Memory B cell (primary cell): Measurements from ENCODE around the gene CAMTA1.
"Not testable (repeated sequence)": the region's sequence is repeated elsewhere in the genome, so short reads cannot be mapped to it uniquely, and the experiment has no call there.

Source experiments
- ATAC-seq: fragments of 150-1000 bp; cut with Tn5 transposase; 2 replicates; pipeline ENCODE4 v1.10.0; 2021; ENCODE audit warnings: low read depth, mild to moderate bottlenecking, moderate library complexity
- DNase-seq, 2 donors: peaks; one replicate each; pipeline ENCODE4 v3.0.0; 2022; ENCODE audit warnings: low spot score in 2 of 2
- H3K27ac Mint-ChIP-seq: one replicate; pipeline ENCODE4 v1.8.0; 2022; ENCODE audit warnings: mild to moderate bottlenecking, moderate library complexity, mixed read lengths
- H3K27me3 Mint-ChIP-seq: one replicate; pipeline ENCODE4 v1.8.0; 2022; ENCODE audit warnings: mixed read lengths
- H3K36me3 Mint-ChIP-seq: one replicate; pipeline ENCODE4 v1.8.0; 2022; ENCODE audit warnings: mild to moderate bottlenecking, mixed read lengths
- H3K4me1 Mint-ChIP-seq: one replicate; pipeline ENCODE4 v1.8.0; 2022; ENCODE audit warnings: mixed read lengths
- H3K4me3 Mint-ChIP-seq: one replicate; pipeline ENCODE4 v1.8.0; 2022; ENCODE audit warnings: mild to moderate bottlenecking, moderate library complexity, mixed read lengths
- H3K9me3 Mint-ChIP-seq: one replicate; pipeline ENCODE4 v1.8.0; 2022; ENCODE audit warnings: mixed read lengths

The CAMTA1 gene

GRCh38 chr1:7150724-7151280 lies 365.5 kb downstream of the CAMTA1 start:
- H3K4me3 Mint-ChIP-seq = no peak overlapping the region
- H3K9me3 Mint-ChIP-seq = no peaks in the 10 kb centered on the region
- DNase-seq (no peak), ATAC-seq (no peak)
- no peaks in the 10 kb centered on the region for H3K4me1 Mint-ChIP-seq
- H3K36me3 Mint-ChIP-seq = no peaks in the 10 kb centered on the region
- H3K27ac Mint-ChIP-seq = no peak overlapping the region
- H3K27me3 Mint-ChIP-seq = peaks cover 1% of the 10 kb centered on the region

GRCh38 chr1:7151978-7152377 lies 366.7 kb downstream of the CAMTA1 start:
- no peaks in the 10 kb centered on the region for H3K4me1 Mint-ChIP-seq

DNA sequence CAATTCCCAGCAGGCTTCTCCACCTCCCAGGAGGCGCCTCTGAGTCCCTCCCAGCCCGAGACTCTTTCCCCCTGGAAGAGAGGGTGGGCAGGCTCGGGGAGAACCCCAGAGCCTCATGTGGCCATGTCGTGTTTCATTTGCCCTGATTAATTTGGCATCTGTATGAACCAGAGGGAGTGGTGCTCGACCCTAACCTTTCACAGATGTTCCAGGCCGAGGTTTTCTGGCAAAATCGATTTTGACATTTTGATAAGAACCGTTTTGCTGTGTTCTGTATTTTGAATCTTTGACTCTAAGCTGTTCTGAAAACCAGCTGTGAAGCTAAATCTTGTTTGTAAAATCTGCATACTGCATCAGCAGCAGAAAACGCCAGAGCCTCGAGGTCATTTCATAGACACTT lies 367.4 kb downstream of the CAMTA1 start:
- Mint-ChIP-seq H3K4me3 (no peak overlapping the region), H3K36me3 (no peaks in the 10 kb centered on the region), H3K4me1 (no peaks in the 10 kb centered on the region), H3K27ac (no peak overlapping the region), H3K9me3 (no peaks in the 10 kb centered on the region), H3K27me3 (peaks cover 1% of the 10 kb centered on the region)
- no peak for DNase-seq
- no peak for ATAC-seq

More at GRCh38 chr1:7151978-7152377, 366.7 kb downstream of the CAMTA1 start:
- Mint-ChIP-seq H3K27ac (no peak overlapping the region), H3K27me3 (peaks cover 1% of the 10 kb centered on the region), H3K4me3 (no peak overlapping the region), H3K36me3 (no peaks in the 10 kb centered on the region), H3K9me3 (no peaks in the 10 kb centered on the region)
- no peak for DNase-seq
- ATAC-seq = no peak

- H3K9me3 Mint-ChIP-seq = peaks cover 1% of the 10 kb centered on the region
- ATAC-seq (no peak), DNase-seq (no peak)
- no peak overlapping the region for H3K4me3 Mint-ChIP-seq
- H3K27ac Mint-ChIP-seq = no peak overlapping the region
- no peaks in the 10 kb centered on the region for H3K36me3 Mint-ChIP-seq
- H3K4me1 Mint-ChIP-seq = no peaks in the 10 kb centered on the region
- peaks cover 1% of the 10 kb centered on the region for H3K27me3 Mint-ChIP-seq
Measured at GRCh38 chr1:7153464-7153863, 368.2 kb downstream of the CAMTA1 start.

DNA sequence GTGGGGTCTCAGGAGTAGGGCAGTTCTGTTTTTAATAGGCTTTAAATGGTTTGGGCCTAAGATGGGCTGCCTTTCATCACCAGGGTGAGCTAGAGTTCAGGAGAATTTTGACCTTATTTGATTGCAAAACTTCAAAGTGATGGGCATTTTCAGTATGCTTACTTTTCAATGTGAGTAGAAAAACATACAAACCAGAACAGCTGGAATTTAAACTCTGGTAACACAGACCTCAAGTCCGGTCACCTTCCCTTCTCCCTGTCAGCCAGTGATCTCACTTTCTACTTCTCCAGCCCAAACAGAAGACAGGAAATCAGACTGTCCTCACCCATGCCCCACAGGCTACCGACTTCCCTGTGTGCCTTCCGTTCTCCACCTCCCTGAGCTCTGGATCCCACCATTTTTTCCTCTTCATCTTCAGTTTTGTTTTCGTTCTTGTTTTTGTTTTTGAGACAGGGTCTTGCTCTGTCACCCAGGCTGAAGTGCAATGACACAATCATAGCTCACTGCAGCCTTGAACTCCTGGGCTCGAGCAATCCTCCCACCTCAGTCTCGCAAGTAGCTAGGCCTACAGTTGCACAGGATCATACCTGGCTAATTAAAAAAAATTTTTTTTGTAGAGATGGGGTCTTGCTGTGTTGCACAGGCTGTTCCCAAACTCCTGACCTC lies 374.0 kb downstream of the CAMTA1 start:
- H3K4me1 Mint-ChIP-seq = no peaks in the 10 kb centered on the region
- H3K4me3 Mint-ChIP-seq = no peak overlapping the region
- H3K9me3 Mint-ChIP-seq = peaks cover 12% of the 10 kb centered on the region
- no peak for ATAC-seq
- no peaks in the 10 kb centered on the region for H3K36me3 Mint-ChIP-seq
- H3K27ac Mint-ChIP-seq = no peak overlapping the region
- no peak for DNase-seq
- H3K27me3 Mint-ChIP-seq = peaks cover 10% of the 10 kb centered on the region

- not testable (repeated sequence) for H3K4me3 Mint-ChIP-seq, H3K4me1 Mint-ChIP-seq, H3K36me3 Mint-ChIP-seq, H3K9me3 Mint-ChIP-seq, DNase-seq, H3K27ac Mint-ChIP-seq, ATAC-seq
- H3K27me3 Mint-ChIP-seq = peaks cover 11% of the 10 kb centered on the region
Measured at GRCh38 chr1:7168554-7168953, 383.3 kb downstream of the CAMTA1 start.

GRCh38 chr1:7171168-7171567 lies 385.9 kb downstream of the CAMTA1 start:
- DNase-seq = no peak
- Mint-ChIP-seq H3K27me3 (peaks cover 11% of the 10 kb centered on the region), H3K36me3 (no peaks in the 10 kb centered on the region), H3K4me3 (no peak overlapping the region), H3K4me1 (no peaks in the 10 kb centered on the region), H3K27ac (no peak overlapping the region), H3K9me3 (peaks cover 2% of the 10 kb centered on the region)
- ATAC-seq = no peak

DNA sequence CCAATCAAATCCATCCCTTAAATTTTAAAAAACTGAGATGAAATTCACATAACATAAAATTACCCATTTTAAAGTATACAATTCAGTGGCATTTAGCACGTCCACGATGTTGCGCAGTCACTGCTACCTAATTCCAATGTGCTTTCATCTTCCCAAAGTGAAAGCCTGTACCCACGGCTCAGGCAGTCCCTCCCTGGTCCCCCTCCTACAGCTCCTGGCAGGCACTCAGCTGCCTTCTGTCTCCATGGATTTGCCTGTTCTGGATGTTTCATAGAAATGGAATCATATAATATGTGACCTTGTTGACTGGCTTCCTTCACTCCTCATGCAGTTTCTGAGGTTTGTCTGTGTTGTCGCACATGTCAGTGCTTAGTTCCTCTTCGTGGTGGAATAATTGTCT lies 386.3 kb downstream of the CAMTA1 start:
- no peak overlapping the region for H3K27ac Mint-ChIP-seq
- H3K9me3 Mint-ChIP-seq = no peaks in the 10 kb centered on the region
- no peaks in the 10 kb centered on the region for H3K36me3 Mint-ChIP-seq
- peaks cover 11% of the 10 kb centered on the region for H3K27me3 Mint-ChIP-seq
- H3K4me3 Mint-ChIP-seq = no peak overlapping the region
- H3K4me1 Mint-ChIP-seq = no peaks in the 10 kb centered on the region
- ATAC-seq (no peak), DNase-seq (no peak)

DNA sequence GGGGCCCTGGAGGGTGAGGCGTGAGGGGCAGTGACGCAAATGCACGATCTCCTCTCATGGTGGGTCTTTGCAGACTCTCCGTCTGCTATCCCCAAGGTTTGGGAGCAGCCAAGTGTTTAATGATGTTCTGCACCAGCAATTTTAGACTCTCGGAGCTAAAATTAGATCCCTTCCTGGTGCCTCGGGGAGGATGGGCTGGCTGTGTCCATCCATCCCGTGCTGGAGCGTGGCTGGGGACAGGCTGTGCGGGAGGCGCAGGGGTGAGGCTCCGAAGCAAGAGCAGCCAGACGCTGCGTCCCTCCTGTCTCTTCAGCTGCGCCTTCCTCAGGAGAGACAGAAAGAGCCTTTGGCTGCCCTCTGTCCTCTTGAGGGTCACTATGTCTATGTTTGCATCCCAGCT lies 387.6 kb downstream of the CAMTA1 start:
- Mint-ChIP-seq H3K4me3 (no peak overlapping the region), H3K9me3 (peaks cover 6% of the 10 kb centered on the region), H3K27me3 (peaks cover 16% of the 10 kb centered on the region), H3K36me3 (no peaks in the 10 kb centered on the region), H3K4me1 (no peaks in the 10 kb centered on the region), H3K27ac (no peak overlapping the region)
- ATAC-seq (no peak), DNase-seq (no peak)

GRCh38 chr1:7174561-7174960 lies 389.3 kb downstream of the CAMTA1 start:
- no peaks in the 10 kb centered on the region for H3K4me1 Mint-ChIP-seq
- no peak overlapping the region for H3K27ac Mint-ChIP-seq
- peaks cover 8% of the 10 kb centered on the region for H3K9me3 Mint-ChIP-seq
- no peak for DNase-seq
- H3K4me3 Mint-ChIP-seq = no peak overlapping the region
- ATAC-seq = no peak
- peaks cover 17% of the 10 kb centered on the region for H3K27me3 Mint-ChIP-seq
- H3K36me3 Mint-ChIP-seq = no peaks in the 10 kb centered on the region

GRCh38 chr1:7174980-7175906 lies 390.0 kb downstream of the CAMTA1 start:
- H3K27ac Mint-ChIP-seq = no peak overlapping the region
- DNase-seq (no peak), ATAC-seq (no peak)
- no peaks in the 10 kb centered on the region for H3K36me3 Mint-ChIP-seq
- H3K4me3 Mint-ChIP-seq = no peak overlapping the region
- peaks cover 10% of the 10 kb centered on the region for H3K9me3 Mint-ChIP-seq
- peaks cover 17% of the 10 kb centered on the region for H3K27me3 Mint-ChIP-seq
- no peaks in the 10 kb centered on the region for H3K4me1 Mint-ChIP-seq

- peaks cover 9% of the 10 kb centered on the region for H3K27me3 Mint-ChIP-seq
- H3K9me3 Mint-ChIP-seq = peaks cover 12% of the 10 kb centered on the region
- H3K4me1 Mint-ChIP-seq = no peaks in the 10 kb centered on the region
- no peak overlapping the region for H3K27ac Mint-ChIP-seq
- ATAC-seq (no peak), DNase-seq (no peak)
- H3K36me3 Mint-ChIP-seq = no peaks in the 10 kb centered on the region
- no peak overlapping the region for H3K4me3 Mint-ChIP-seq
Measured at GRCh38 chr1:7177021-7177420, 391.8 kb downstream of the CAMTA1 start.

DNA sequence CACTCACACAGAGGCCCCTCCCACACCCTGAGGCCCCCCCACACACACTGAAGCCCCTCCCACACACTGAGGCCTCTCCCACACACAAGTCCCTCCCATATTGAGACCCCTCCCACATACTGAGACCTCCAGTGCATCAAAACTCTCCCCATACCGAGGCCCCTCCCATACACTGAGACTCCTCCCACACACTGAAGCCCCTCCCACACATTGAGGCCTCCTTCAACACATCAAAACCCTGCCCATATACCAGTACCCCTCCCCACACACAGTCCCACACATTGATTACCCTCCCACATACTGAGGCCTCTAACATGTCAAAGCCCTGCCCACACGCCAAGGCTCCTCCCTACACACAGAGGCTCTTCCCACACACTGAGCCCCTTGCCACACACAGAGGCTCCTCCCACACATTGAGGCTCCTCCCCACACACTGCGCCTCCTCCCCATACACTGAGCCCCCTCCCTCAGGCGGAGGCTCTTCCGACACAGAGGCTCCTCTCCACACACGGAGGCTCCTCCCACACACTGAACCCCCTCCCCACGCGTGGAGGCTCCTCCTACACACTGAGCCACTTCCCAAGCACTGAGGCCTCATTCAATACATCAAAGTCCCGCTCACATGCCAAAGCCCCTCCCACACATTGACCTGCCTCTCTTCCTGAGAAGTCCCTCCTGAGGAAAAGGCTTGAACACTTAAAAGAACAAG lies 392.3 kb downstream of the CAMTA1 start:
- peaks cover 12% of the 10 kb centered on the region for H3K9me3 Mint-ChIP-seq
- H3K4me3 Mint-ChIP-seq = no peak overlapping the region
- no peaks in the 10 kb centered on the region for H3K36me3 Mint-ChIP-seq
- H3K27me3 Mint-ChIP-seq = peaks cover 9% of the 10 kb centered on the region
- no peak overlapping the region for H3K27ac Mint-ChIP-seq
- H3K4me1 Mint-ChIP-seq = no peaks in the 10 kb centered on the region
- no peak for ATAC-seq
- DNase-seq = no peak

DNA sequence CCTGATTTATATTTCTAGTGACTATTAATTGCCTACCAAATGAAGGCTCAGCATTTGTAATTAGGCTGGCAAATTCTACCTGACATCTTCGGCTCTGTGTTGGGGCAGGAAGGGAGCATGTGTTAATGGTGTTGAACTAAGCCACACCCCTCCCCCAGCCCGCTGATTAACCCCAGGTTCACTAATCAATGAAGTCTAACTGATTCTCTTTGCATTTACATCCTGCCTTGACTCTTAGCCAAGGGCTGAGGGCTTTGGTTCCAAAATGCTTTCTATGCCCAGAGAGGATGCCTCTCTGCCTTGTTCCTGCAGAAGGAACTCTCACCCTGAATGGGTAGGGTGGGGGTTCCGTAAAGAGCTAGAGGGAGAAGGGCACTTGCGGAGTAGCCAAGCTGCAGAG lies 393.1 kb downstream of the CAMTA1 start:
- no peaks in the 10 kb centered on the region for H3K36me3 Mint-ChIP-seq
- no peak for ATAC-seq
- no peaks in the 10 kb centered on the region for H3K4me1 Mint-ChIP-seq

More for the DNA sequence above, 393.1 kb downstream of the CAMTA1 start:
- no peak overlapping the region for H3K27ac Mint-ChIP-seq
- H3K4me3 Mint-ChIP-seq = no peak overlapping the region
- peaks cover 10% of the 10 kb centered on the region for H3K27me3 Mint-ChIP-seq
- no peak for DNase-seq
- H3K9me3 Mint-ChIP-seq = peaks cover 13% of the 10 kb centered on the region
